T-helper 1 cell (primary cell): Measurements from ENCODE around the gene B3GNT5.
A peak's percentile ranks its signal among the peaks of the same experiment; 100 is the strongest.
"Not testable (repeated sequence)": the region's sequence is repeated elsewhere in the genome, so short reads cannot be mapped to it uniquely, and the experiment has no call there.

Source experiments
- DNase-seq, 5 donors: peaks; one replicate each; pipeline ENCODE4 v3.0.0-alpha.2; 2012 to 2020
- total RNA-seq, 4 donors: gene quantifications; one replicate each; lab custom pipeline; 2026; lab: John Stamatoyannopoulos, UW

The B3GNT5 gene
- total RNA-seq = 0.83 to 2.7 (median 1.1) reads per million in 4 donors

GRCh38 chr3:183252973-183253527 lies at the start of gene B3GNT5:
TSS of gene B3GNT5 (plus strand) at chr3:183253253. CDS start at chr3:183269799, 16,546 bp downstream.
- DNase-seq = peak in 1 of 5 donors; percentile 10

DNA sequence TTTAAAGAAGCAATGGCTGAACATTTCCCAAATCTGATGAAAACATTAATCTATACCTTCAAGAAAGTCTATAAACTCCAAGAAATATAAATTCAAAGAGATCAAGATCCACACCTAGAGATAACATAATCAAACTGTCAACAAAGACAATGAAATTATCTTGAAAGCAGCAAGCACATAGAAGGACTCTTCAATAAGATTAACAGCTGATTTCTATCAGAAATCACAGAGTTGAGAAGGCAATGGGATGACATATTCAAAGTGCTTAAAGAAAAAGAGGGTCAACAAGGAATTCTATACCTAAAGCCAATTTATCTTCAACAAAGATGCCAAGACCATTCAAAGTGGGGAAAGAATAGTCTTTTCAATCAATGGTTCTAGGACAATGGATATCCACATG lies 49.4 kb upstream of the B3GNT5 start:
- DNase-seq = no peak

- no peak for DNase-seq
Observed at GRCh38 chr3:183208260-183208659, 44.8 kb upstream of the B3GNT5 start.

DNA sequence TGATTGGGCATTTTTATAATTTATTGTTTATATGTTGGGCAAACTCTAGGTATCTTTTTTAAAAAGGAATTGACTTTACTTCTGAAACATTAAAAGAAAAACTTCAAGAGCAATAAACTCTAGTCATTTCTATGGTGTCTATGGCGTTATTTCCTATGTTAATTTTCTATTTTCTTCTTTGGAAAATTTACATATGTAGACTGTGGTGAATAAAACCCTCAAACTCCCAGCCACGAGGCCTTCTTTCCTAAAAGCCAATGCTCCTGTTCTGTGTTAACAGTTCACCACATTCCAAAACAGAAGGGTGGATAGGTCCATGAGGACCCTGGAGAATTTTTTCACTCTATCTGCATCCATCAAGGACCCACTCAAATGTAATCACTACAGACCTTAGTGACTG lies 44.3 kb upstream of the B3GNT5 start:
- DNase-seq = no peak

DNA sequence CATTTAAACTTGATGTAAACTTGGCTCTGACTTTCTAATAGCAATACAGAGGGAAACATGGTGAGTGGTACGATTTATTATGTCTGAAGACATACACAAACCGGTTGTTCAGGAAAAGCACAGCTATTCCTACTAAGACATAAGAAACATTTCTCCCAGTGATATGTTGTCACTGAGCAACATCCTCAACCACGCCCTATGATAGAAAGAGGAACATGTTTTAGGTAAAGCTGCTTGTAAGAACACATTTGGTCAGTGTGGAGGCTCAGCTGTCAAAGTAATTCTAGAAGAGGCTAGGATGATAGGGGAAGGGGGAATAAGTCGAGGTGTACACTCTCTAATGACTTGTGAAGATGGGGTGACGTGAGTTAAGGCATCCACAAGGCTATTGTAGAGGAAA lies 42.7 kb upstream of the B3GNT5 start:
- no peak for DNase-seq

DNA sequence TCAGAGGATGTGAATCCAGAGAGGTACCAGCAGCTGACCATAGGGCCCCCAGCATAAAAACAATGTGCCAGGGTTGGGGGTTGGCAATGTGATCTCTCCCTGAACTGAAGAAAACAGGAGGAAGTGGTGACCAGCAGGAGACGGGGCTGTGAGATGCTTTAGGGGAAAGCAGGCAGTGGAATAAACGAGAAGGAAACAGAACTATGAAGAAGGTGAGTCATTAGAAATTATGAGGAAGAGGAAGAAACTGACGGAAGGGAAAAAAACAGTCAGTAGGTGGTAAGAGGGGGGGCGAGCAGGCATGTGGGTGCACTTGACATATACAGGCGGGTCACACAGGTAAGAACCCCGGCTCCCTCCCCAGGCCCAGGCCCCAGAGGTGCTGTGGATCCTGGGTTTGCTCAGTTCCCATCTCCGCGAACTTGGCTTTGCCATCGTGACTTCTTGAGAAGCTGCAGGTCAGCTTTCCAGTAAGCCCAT lies 42.2 kb upstream of the B3GNT5 start:
- no peak for DNase-seq

- no peak for DNase-seq
Observed at GRCh38 chr3:183211352-183211751, 41.7 kb upstream of the B3GNT5 start.

- no peak for DNase-seq
Observed at GRCh38 chr3:183212096-183212495, 41.0 kb upstream of the B3GNT5 start.

DNA sequence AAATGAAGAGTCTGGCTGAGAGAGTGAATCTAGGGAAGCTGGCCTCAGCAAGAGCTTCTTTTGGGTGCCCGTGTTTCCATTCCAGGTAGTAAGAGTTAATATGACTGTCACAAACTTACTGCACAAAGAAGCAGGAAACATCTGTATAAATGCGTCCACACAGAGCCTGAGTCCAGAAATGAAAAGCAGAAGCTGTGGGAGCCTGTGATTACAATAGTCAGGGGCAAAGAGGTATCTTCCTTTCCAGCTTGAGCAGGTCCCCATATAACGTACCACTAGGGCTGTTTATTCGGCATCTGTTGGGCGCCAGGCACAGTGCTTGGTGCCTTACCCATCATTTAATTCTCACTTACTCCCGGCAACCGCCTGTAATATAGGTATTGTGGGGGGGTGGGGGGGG lies 40.5 kb upstream of the B3GNT5 start:
- no peak for DNase-seq

- no peak for DNase-seq
Observed at GRCh38 chr3:183213415-183214276, 39.4 kb upstream of the B3GNT5 start.

DNA sequence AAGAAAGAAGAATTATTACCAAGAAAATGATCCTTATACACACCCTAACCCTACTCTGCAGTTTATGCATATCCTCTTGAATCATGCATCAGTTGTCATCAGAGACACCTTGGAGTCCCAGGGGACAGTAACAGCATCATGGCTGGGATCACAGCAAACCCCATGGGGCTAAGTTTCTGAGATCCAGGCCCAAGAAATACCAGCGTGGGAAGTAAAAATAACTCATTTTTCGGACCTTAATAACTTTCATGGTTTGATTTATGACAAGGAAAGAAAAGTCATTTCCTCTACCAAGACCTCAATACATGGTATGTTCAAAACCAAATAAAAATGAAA lies 38.8 kb upstream of the B3GNT5 start:
- DNase-seq = no peak

- DNase-seq = no peak
Observed at GRCh38 chr3:183215591-183216202, 37.4 kb upstream of the B3GNT5 start.

- no peak for DNase-seq
Observed at GRCh38 chr3:183217548-183218332, 35.3 kb upstream of the B3GNT5 start.

DNA sequence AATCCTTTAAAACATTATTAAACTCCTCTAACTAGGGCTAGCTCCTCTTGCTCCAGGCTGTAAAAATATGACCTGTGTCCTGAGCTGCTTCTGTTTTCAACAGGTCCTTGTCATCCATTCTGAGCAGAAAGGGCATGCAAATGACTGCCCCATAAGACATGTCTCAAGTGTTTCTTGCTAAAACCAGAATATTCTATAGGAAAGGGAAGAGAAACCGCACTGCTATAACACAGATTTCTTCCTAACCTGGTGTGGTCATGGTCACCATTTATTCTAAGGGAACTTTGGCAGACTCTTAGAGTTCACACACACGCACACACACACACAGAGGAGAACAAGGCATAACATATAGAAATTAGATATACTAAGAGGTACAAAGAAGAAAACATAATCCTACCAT lies 34.2 kb upstream of the B3GNT5 start:
- no peak for DNase-seq

DNA sequence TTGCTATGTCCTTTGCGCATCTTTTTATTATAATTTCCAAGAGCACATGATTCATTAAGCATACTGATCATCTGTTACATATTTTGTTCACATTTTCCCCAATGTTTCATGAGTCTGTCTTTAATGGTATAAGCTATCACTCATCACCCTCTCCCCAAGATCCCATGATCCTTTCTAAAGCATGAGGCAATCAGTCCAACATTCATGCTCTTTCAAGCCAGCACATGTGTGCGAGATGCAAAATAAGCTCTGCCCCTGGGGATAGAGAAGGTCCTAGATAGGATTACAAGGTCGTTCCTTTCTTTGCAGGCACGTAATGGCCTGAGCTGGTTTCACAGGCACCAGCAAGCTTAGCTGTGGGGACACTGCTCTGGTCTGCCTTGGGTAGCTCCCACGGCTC lies 32.2 kb upstream of the B3GNT5 start:
- DNase-seq = no peak

- DNase-seq = no peak
Observed at GRCh38 chr3:183222631-183223235, 30.3 kb upstream of the B3GNT5 start.

DNA sequence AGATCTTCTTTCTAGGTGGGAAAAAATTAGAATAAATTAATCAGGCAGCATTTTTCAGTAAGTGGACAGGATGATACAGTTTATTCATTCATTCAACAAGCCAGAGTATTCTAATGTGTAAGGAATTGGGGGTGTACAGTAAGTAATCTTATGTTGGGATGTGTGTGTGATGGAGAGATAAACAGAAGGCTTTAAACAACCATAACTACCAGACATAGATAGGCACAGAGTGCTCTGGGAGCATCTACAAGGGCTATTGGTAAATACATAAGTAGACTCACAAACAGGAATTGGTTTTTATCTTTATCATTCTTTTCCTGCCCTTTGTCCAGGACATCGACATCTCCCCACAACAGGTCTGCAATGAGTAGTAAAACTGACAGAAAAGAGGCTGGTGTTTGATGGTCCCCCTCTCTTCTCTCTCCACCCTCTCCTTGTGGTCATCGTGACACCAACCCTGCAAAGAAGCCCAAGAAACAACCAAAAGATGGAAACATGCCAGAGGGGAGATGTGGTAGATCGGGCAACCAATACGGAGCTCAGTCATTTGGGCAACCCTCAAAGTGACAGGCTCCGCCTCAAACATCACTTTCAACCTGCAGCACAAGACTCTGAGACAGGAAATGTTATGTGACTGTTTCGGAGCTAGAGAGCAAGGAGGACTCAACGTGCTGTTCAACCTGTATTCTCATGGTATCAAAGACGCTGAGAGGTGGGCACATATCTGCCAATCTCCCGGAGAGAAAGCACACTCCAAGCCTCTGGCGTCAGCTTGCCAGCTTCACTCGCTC lies 28.7 kb upstream of the B3GNT5 start:
- peak in 2 of 5 donors; percentile 21 to 68 for DNase-seq

GRCh38 chr3:183226333-183226890 lies 26.6 kb upstream of the B3GNT5 start:
- DNase-seq = no peak

GRCh38 chr3:183227586-183227985 lies 25.5 kb upstream of the B3GNT5 start:
- DNase-seq = no peak

- no peak for DNase-seq
Observed at GRCh38 chr3:183229178-183229577, 23.9 kb upstream of the B3GNT5 start.

- DNase-seq = not testable (repeated sequence)
Observed at GRCh38 chr3:183230251-183230650, 22.8 kb upstream of the B3GNT5 start.
